ENCODE measurements around the gene CATSPERD. TPM values are rescaled to one million over a fixed set of nuclear protein-coding genes. Genes with fewer than 3 reads are reported as not detected.
"Not testable (repeated sequence)": the region's sequence is repeated elsewhere in the genome, so short reads cannot be mapped to it uniquely, and the experiment has no call there.

CATSPERD gene
- polyA plus RNA-seq, 10 donors = not detected

- DNase-seq = peak in 1 of 3 donors; percentile 7
Observed at GRCh38 chr19:5697022-5697889, 23.2 kb upstream of the CATSPERD start.

GRCh38 chr19:5697890-5698634 is 22.4 kb upstream of the CATSPERD start:
- no peak for DNase-seq

GRCh38 chr19:5698635-5699422 is 21.6 kb upstream of the CATSPERD start:
- DNase-seq = no peak

GRCh38 chr19:5700455-5701092 is 19.9 kb upstream of the CATSPERD start:
- no peak for DNase-seq

GRCh38 chr19:5702053-5702410 is 18.4 kb upstream of the CATSPERD start:
- DNase-seq = not testable (repeated sequence)

GRCh38 chr19:5703819-5704818 is 16.3 kb upstream of the CATSPERD start:
- no peak for DNase-seq

GRCh38 chr19:5705552-5705951 is 14.9 kb upstream of the CATSPERD start:
- no peak for DNase-seq

- DNase-seq = no peak
Observed at GRCh38 chr19:5706876-5707573, 13.4 kb upstream of the CATSPERD start.

GRCh38 chr19:5707576-5708575 is 12.6 kb upstream of the CATSPERD start:
- DNase-seq = no peak

- DNase-seq = no peak
Observed at GRCh38 chr19:5711025-5711424, 9.4 kb upstream of the CATSPERD start.

- no peak for DNase-seq
Observed at GRCh38 chr19:5711713-5712161, 8.7 kb upstream of the CATSPERD start.

GRCh38 chr19:5713228-5713627 is 7.2 kb upstream of the CATSPERD start:
- no peak for DNase-seq

GRCh38 chr19:5714816-5715215 is 5.6 kb upstream of the CATSPERD start:
- DNase-seq = no peak

GRCh38 chr19:5717215-5717935 is 3.1 kb upstream of the CATSPERD start:
- no peak for DNase-seq

- DNase-seq = no peak
Observed at GRCh38 chr19:5718037-5718578, 2.3 kb upstream of the CATSPERD start.

GRCh38 chr19:5718579-5719273 is 1.7 kb upstream of the CATSPERD start:
- DNase-seq = peak in 1 of 3 donors; percentile 83
